ENCODE data around the gene PARP2.
"Not testable (repeated sequence)": the region's sequence is repeated elsewhere in the genome, so short reads cannot be mapped to it uniquely, and the experiment has no call there.

Gene PARP2

GRCh38 chr14:20329355-20329754, 14.1 kb upstream of the PARP2 start:
- no peak overlapping the region for H3K4me3 ChIP-seq (ENCODE audit: low read length)
- H3K4me1 ChIP-seq (ENCODE audit: control insufficient read depth, insufficient read depth, low read length): peaks cover 6% of the 10 kb centered on the region
- no peaks in the 10 kb centered on the region for H3K27me3 ChIP-seq (ENCODE audit: control insufficient read depth, insufficient read depth, low read length)
- H3K9me3 ChIP-seq (ENCODE audit: control insufficient read depth, low read length): no peaks in the 10 kb centered on the region
- H3K9ac ChIP-seq (ENCODE audit: low read length): no peak overlapping the region
- no peaks in the 10 kb centered on the region for H3K36me3 ChIP-seq (ENCODE audit: control insufficient read depth, insufficient read depth, low read length)

GRCh38 chr14:20331053-20331613, 12.3 kb upstream of the PARP2 start:
- no peak overlapping the region for H3K4me3 ChIP-seq (ENCODE audit: low read length)
- no peaks in the 10 kb centered on the region for H3K27me3 ChIP-seq (ENCODE audit: control insufficient read depth, insufficient read depth, low read length)
- H3K4me1 ChIP-seq (ENCODE audit: control insufficient read depth, insufficient read depth, low read length): peaks cover 6% of the 10 kb centered on the region
- no peaks in the 10 kb centered on the region for H3K36me3 ChIP-seq (ENCODE audit: control insufficient read depth, insufficient read depth, low read length)
- H3K9me3 ChIP-seq (ENCODE audit: control insufficient read depth, low read length): no peaks in the 10 kb centered on the region
- H3K9ac ChIP-seq (ENCODE audit: low read length): no peak overlapping the region

- Histone ChIP-seq H3K4me1 (ENCODE audit: control insufficient read depth, insufficient read depth, low read length) (peaks cover 6% of the 10 kb centered on the region), H3K27me3 (ENCODE audit: control insufficient read depth, insufficient read depth, low read length) (no peaks in the 10 kb centered on the region), H3K9ac (ENCODE audit: low read length) (peak overlapping the region; percentile 69), H3K9me3 (ENCODE audit: control insufficient read depth, low read length) (no peaks in the 10 kb centered on the region), H3K4me3 (ENCODE audit: low read length) (peak overlapping the region; percentile 57), H3K36me3 (ENCODE audit: control insufficient read depth, insufficient read depth, low read length) (no peaks in the 10 kb centered on the region)
These were observed 11.0 kb upstream of the PARP2 start for GRCh38 chr14:20332431-20332787.

- Histone ChIP-seq H3K9me3 (ENCODE audit: control insufficient read depth, low read length) (no peaks in the 10 kb centered on the region), H3K36me3 (ENCODE audit: control insufficient read depth, insufficient read depth, low read length) (no peaks in the 10 kb centered on the region), H3K4me3 (ENCODE audit: low read length) (peak within 1 kb of the TSS; percentile 57), H3K4me1 (ENCODE audit: control insufficient read depth, insufficient read depth, low read length) (peaks cover 6% of the 10 kb centered on the region), H3K9ac (ENCODE audit: low read length) (peak within 1 kb of the TSS; percentile 69), H3K27me3 (ENCODE audit: control insufficient read depth, insufficient read depth, low read length) (no peaks in the 10 kb centered on the region)
These were observed 10.5 kb upstream of the PARP2 start, which contains the start of gene CCNB1IP1 for GRCh38 chr14:20332788-20333493. Gene CCNB1IP1, minus strand, starts transcription at chr14:20333279. Its CDS starts 16,756 bp downstream, at chr14:20316523.

- H3K4me1 ChIP-seq (ENCODE audit: control insufficient read depth, insufficient read depth, low read length): peaks cover 6% of the 10 kb centered on the region
- peak overlapping the region; percentile 57 for H3K4me3 ChIP-seq (ENCODE audit: low read length)
- H3K27me3 ChIP-seq (ENCODE audit: control insufficient read depth, insufficient read depth, low read length): no peaks in the 10 kb centered on the region
- H3K36me3 ChIP-seq (ENCODE audit: control insufficient read depth, insufficient read depth, low read length): no peaks in the 10 kb centered on the region
- no peaks in the 10 kb centered on the region for H3K9me3 ChIP-seq (ENCODE audit: control insufficient read depth, low read length)
- H3K9ac ChIP-seq (ENCODE audit: low read length): peak overlapping the region; percentile 69
These were observed 10.0 kb upstream of the PARP2 start for GRCh38 chr14:20333494-20333841.

- Histone ChIP-seq H3K27me3 (ENCODE audit: control insufficient read depth, insufficient read depth, low read length) (no peaks in the 10 kb centered on the region), H3K4me1 (ENCODE audit: control insufficient read depth, insufficient read depth, low read length) (peaks cover 6% of the 10 kb centered on the region), H3K9ac (ENCODE audit: low read length) (no peak overlapping the region), H3K4me3 (ENCODE audit: low read length) (no peak overlapping the region), H3K9me3 (ENCODE audit: control insufficient read depth, low read length) (no peaks in the 10 kb centered on the region), H3K36me3 (ENCODE audit: control insufficient read depth, insufficient read depth, low read length) (no peaks in the 10 kb centered on the region)
These were observed 9.4 kb upstream of the PARP2 start for GRCh38 chr14:20334017-20334416.

- H3K36me3 ChIP-seq (ENCODE audit: control insufficient read depth, insufficient read depth, low read length); H3K9ac ChIP-seq (ENCODE audit: low read length); H3K4me1 ChIP-seq (ENCODE audit: control insufficient read depth, insufficient read depth, low read length); H3K4me3 ChIP-seq (ENCODE audit: low read length); H3K27me3 ChIP-seq (ENCODE audit: control insufficient read depth, insufficient read depth, low read length); H3K9me3 ChIP-seq (ENCODE audit: control insufficient read depth, low read length): not testable (repeated sequence)
These were observed 2.4 kb upstream of the PARP2 start for GRCh38 chr14:20341032-20341431.

GRCh38 chr14:20341646-20342045, 1.8 kb upstream of the PARP2 start:
- H3K27me3 ChIP-seq (ENCODE audit: control insufficient read depth, insufficient read depth, low read length): no peaks in the 10 kb centered on the region
- H3K4me1 ChIP-seq (ENCODE audit: control insufficient read depth, insufficient read depth, low read length): no peaks in the 10 kb centered on the region
- H3K9ac ChIP-seq (ENCODE audit: low read length): no peak overlapping the region
- no peaks in the 10 kb centered on the region for H3K9me3 ChIP-seq (ENCODE audit: control insufficient read depth, low read length)
- H3K4me3 ChIP-seq (ENCODE audit: low read length): no peak overlapping the region
- no peaks in the 10 kb centered on the region for H3K36me3 ChIP-seq (ENCODE audit: control insufficient read depth, insufficient read depth, low read length)

- no peaks in the 10 kb centered on the region for H3K9me3 ChIP-seq (ENCODE audit: control insufficient read depth, low read length)
- peak overlapping the region; percentile 57 for H3K4me3 ChIP-seq (ENCODE audit: low read length)
- H3K9ac ChIP-seq (ENCODE audit: low read length): peak overlapping the region; percentile 69
- no peaks in the 10 kb centered on the region for H3K36me3 ChIP-seq (ENCODE audit: control insufficient read depth, insufficient read depth, low read length)
- H3K4me1 ChIP-seq (ENCODE audit: control insufficient read depth, insufficient read depth, low read length): no peaks in the 10 kb centered on the region
- no peaks in the 10 kb centered on the region for H3K27me3 ChIP-seq (ENCODE audit: control insufficient read depth, insufficient read depth, low read length)
These were observed 406 bp downstream of the PARP2 start for GRCh38 chr14:20343862-20344220.

- H3K4me1 ChIP-seq (ENCODE audit: control insufficient read depth, insufficient read depth, low read length): no peaks in the 10 kb centered on the region
- H3K27me3 ChIP-seq (ENCODE audit: control insufficient read depth, insufficient read depth, low read length): no peaks in the 10 kb centered on the region
- H3K4me3 ChIP-seq (ENCODE audit: low read length): no peak overlapping the region
- H3K36me3 ChIP-seq (ENCODE audit: control insufficient read depth, insufficient read depth, low read length): no peaks in the 10 kb centered on the region
- no peaks in the 10 kb centered on the region for H3K9me3 ChIP-seq (ENCODE audit: control insufficient read depth, low read length)
- H3K9ac ChIP-seq (ENCODE audit: low read length): no peak overlapping the region
These were observed 1.9 kb downstream of the PARP2 start for GRCh38 chr14:20345366-20345765.

GRCh38 chr14:20346713-20347112, 3.3 kb downstream of the PARP2 start:
- no peaks in the 10 kb centered on the region for H3K36me3 ChIP-seq (ENCODE audit: control insufficient read depth, insufficient read depth, low read length)
- H3K9ac ChIP-seq (ENCODE audit: low read length): no peak overlapping the region
- no peaks in the 10 kb centered on the region for H3K9me3 ChIP-seq (ENCODE audit: control insufficient read depth, low read length)
- no peaks in the 10 kb centered on the region for H3K27me3 ChIP-seq (ENCODE audit: control insufficient read depth, insufficient read depth, low read length)
- H3K4me1 ChIP-seq (ENCODE audit: control insufficient read depth, insufficient read depth, low read length): no peaks in the 10 kb centered on the region
- no peak overlapping the region for H3K4me3 ChIP-seq (ENCODE audit: low read length)

GRCh38 chr14:20347747-20348146, 4.3 kb downstream of the PARP2 start:
- Histone ChIP-seq H3K9ac (ENCODE audit: low read length) (no peak overlapping the region), H3K4me1 (ENCODE audit: control insufficient read depth, insufficient read depth, low read length) (no peaks in the 10 kb centered on the region), H3K36me3 (ENCODE audit: control insufficient read depth, insufficient read depth, low read length) (no peaks in the 10 kb centered on the region), H3K4me3 (ENCODE audit: low read length) (no peak overlapping the region), H3K27me3 (ENCODE audit: control insufficient read depth, insufficient read depth, low read length) (no peaks in the 10 kb centered on the region), H3K9me3 (ENCODE audit: control insufficient read depth, low read length) (no peaks in the 10 kb centered on the region)

GRCh38 chr14:20350282-20350681, 6.8 kb downstream of the PARP2 start:
- no peaks in the 10 kb centered on the region for H3K36me3 ChIP-seq (ENCODE audit: control insufficient read depth, insufficient read depth, low read length)
- H3K27me3 ChIP-seq (ENCODE audit: control insufficient read depth, insufficient read depth, low read length): no peaks in the 10 kb centered on the region
- no peaks in the 10 kb centered on the region for H3K9me3 ChIP-seq (ENCODE audit: control insufficient read depth, low read length)
- no peak overlapping the region for H3K9ac ChIP-seq (ENCODE audit: low read length)
- no peaks in the 10 kb centered on the region for H3K4me1 ChIP-seq (ENCODE audit: control insufficient read depth, insufficient read depth, low read length)
- H3K4me3 ChIP-seq (ENCODE audit: low read length): no peak overlapping the region

Measured in mucosa of stomach (tissue), 1 donor.